KG1 (cell line): ENCODE results near the gene ANTXR1.

ENCODE experiments used
- DNase-seq: peaks from one replicate; lab custom pipeline; 2025; lab: John Stamatoyannopoulos, UW

The ANTXR1 gene

GRCh38 chr2:69007169-69007568 is 5.8 kb upstream of the ANTXR1 start:
- no peak for DNase-seq

- no peak for DNase-seq
These were observed 5.4 kb upstream of the ANTXR1 start for GRCh38 chr2:69007603-69008002.

- DNase-seq: no peak
These were observed 2.4 kb upstream of the ANTXR1 start for GRCh38 chr2:69010437-69011194.

- DNase-seq: no peak
These were observed 1.3 kb upstream of the ANTXR1 start for GRCh38 chr2:69011611-69012157.

GRCh38 chr2:69012310-69013141 is 453 bp upstream of the ANTXR1 start:
- DNase-seq: peak; percentile 38

- DNase-seq: no peak
These were observed 1.2 kb downstream of the ANTXR1 start for GRCh38 chr2:69013840-69014821.

GRCh38 chr2:69017080-69017479 is 4.1 kb downstream of the ANTXR1 start:
- no peak for DNase-seq

- DNase-seq: no peak
These were observed 4.9 kb downstream of the ANTXR1 start for GRCh38 chr2:69017835-69018234.

- no peak for DNase-seq
These were observed 5.7 kb downstream of the ANTXR1 start for GRCh38 chr2:69018678-69019095.

- no peak for DNase-seq
These were observed 7.8 kb downstream of the ANTXR1 start for GRCh38 chr2:69020496-69021426.

GRCh38 chr2:69021727-69022126 is 8.7 kb downstream of the ANTXR1 start:
- DNase-seq: no peak

- DNase-seq: no peak
These were observed 9.6 kb downstream of the ANTXR1 start for GRCh38 chr2:69022548-69022947.

- no peak for DNase-seq
These were observed 10.3 kb downstream of the ANTXR1 start for GRCh38 chr2:69023236-69023635.

- DNase-seq: peak; percentile 23
These were observed 13.0 kb downstream of the ANTXR1 start for GRCh38 chr2:69026026-69026425.

GRCh38 chr2:69026691-69027459 is 13.9 kb downstream of the ANTXR1 start:
- no peak for DNase-seq

GRCh38 chr2:69030800-69031428 is 17.9 kb downstream of the ANTXR1 start:
- DNase-seq: no peak

GRCh38 chr2:69031466-69031865 is 18.5 kb downstream of the ANTXR1 start:
- no peak for DNase-seq

- no peak for DNase-seq
These were observed 19.4 kb downstream of the ANTXR1 start for GRCh38 chr2:69032336-69032735.

GRCh38 chr2:69033461-69034095 is 20.6 kb downstream of the ANTXR1 start:
- DNase-seq: no peak
